Stimulated activated CD4-positive, alpha-beta T cell treated with anti-CD3 and anti-CD28 coated beads, Interleukin-4, amount 100 ng/mL, for 1 hour (primary cell): ENCODE results near the gene RPL13A.
"Not testable (repeated sequence)": the region's sequence is repeated elsewhere in the genome, so short reads cannot be mapped to it uniquely, and the experiment has no call there.

Source experiments
- DNase-seq: peaks from one replicate; pipeline ENCODE4 v3.0.0-alpha.2; 2020

RPL13A gene

GRCh38 chr19:49487277-49488045 is at the start of gene RPL13A:
Gene RPL13A, plus strand, starts transcription at chr19:49487608. Its CDS starts 22 bp downstream, at chr19:49487630.
- peak; percentile 100 for DNase-seq

DNA sequence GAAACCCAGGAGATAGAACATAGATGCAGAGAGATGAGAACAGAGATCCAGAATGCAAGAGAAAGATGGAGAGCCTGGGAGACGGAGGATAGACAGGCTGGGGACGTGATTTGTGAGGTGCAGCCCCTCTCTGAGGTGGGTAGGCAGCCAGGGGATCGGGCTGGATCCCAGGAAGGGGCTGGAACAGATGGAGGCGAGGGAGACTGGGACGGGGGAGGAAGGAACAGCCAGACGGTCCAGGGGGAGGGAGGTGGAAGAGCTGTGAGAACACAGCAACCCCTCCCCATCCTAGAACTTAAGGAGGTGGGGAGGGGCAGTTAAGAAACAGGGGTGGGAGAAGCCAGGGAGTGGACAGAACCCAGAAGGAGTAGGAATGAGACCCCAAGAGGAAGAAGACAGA is 49.1 kb upstream of the RPL13A start:
- DNase-seq, result no peak

DNA sequence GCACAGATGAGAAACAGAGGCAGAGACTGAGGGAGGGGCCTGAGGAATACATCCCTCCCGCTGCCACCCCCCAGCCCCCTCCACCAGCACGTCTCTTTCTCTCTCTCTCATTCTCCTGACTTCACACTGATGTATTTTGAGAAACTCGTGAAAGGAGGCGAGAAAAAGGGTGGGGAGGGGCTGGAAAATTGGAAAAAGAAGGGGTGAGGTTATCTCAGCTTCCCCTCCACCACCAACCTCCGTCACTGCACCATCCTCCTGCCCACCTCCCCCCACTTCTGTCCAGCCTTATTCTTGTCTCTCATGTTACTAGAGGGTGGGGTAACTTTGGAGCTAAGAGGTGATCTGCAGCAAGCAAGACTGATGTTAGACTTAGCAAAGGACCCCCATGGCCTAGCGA is 47.6 kb upstream of the RPL13A start:
- DNase-seq, result no peak

GRCh38 chr19:49440439-49441209 is 46.8 kb upstream of the RPL13A start:
- no peak for DNase-seq

GRCh38 chr19:49441210-49441959 is 46.0 kb upstream of the RPL13A start, which contains the start of gene SLC17A7:
Gene SLC17A7, minus strand, starts transcription at chr19:49441527. Its CDS starts 148 bp downstream, at chr19:49441379.
- peak; percentile 51 for DNase-seq

- no peak for DNase-seq
These were observed 45.5 kb upstream of the RPL13A start for GRCh38 chr19:49441960-49442350.

DNA sequence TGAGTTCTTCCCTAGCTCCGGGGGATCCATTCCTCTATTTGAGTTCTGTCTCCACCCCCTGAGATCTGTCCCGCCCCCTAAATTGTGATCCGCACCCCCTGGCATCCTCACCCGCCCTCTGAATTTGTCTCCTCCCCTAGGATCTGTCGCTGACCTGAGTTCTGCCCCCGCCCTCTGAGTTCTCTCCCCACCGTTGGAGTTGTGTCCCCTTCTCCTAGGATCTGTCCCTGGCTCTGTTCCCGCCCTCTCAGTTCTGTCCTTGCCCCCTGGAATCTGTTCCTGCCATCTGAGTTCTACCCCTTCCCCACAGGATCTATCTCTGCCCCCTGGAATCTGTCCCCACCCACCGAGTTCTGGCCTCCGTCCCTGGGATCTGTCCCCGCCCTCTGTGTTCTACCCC is 45.1 kb upstream of the RPL13A start:
- no peak for DNase-seq

DNA sequence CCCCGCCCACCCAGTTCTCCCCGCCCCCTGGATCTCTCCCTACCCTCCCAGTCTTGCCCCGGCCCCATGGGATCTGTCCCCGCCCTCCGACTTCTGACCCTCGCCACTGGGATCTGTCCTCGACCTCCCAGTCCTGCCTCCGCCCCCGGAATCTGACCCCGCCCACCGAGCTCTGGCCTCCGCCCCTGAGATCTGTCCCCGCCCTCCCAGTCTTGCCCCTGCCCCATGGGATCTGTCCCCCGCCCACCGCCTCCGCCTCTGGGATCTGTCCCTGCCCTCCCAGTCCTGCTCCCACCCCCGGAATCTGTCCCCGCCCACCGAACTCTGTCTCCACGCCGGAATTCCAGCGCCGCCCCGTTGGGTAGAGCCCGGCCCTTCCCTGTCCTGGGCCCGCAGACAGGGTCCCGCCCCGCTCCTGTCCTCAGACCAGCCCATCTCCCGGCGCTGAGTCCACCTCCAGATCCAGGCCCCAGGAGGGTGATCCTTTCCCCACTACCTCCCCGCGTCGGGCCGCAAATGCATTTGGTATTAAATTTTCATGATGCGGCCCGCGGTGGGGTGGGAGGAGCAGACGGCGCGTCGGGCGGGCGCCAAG is 44.5 kb upstream of the RPL13A start:
- peak; percentile 56 for DNase-seq

- peak; percentile 94 for DNase-seq
These were observed 43.9 kb upstream of the RPL13A start for GRCh38 chr19:49443366-49444099.

- not testable (repeated sequence) for DNase-seq
These were observed 43.2 kb upstream of the RPL13A start for GRCh38 chr19:49444100-49444700.

GRCh38 chr19:49445997-49446396 is 41.4 kb upstream of the RPL13A start:
- DNase-seq, result no peak

DNA sequence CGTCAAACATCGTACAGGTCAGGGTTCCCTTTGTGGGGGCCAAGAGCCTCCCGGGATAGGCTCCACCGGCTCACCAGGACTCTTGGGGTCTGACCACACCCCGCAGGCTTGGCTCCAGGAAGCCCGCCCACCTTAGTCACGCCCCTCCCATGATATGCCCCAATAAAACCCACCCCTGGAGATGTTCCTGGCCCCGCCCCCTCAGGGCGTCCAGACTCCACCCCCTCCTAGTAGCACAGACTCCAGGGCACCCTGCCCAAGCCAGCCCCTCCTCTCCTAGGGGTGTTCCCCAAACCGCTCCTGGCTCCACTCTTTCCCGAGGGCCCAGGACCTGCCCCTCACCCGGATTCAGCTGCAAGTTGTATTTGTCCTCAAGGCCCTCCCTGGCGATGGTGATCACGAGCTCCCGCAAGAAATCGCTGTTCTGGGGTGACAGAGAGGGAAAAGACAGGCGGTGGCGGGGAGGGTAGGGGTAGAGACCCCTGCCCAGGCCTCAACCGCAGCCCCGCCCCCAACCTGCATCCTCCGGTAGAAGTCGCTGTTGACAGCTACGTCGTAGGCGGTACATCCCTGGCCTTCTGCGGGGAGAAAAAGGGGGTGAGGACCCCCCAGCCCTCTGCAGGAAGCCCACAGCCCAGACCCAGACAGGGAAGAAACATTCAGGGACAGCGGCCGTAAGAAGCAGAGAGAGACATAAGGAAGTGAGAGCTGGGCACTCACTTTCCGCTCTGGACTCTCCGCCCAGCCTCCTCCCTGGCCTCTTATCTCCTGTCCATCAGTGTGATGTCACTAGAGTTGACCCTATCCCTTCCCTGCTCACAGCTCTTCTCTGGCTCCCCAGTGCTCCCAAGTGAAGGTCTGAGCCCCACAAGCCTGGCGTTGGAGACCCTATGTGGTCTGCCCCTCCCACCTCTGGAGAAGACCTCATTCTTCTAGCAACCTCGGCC is 39.6 kb upstream of the RPL13A start:
- peak; percentile 29 for DNase-seq

DNA sequence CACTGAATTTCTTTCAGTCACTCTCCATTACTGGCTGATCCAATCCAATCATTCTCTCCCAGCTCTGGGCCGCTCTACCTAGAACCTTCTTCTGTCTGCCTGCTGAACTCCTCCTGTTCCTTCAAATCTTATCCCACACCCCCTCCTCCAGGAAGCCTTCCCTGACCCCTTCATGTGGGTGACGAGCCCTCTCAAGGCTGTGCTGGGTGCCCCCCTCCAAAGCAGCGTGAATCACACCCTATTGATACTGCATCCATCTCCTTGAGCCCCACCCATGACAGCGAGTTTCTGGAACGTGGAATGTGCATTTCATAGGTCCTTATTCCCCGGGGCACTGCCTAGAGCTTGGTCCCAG is 39.0 kb upstream of the RPL13A start:
- DNase-seq, result no peak

- DNase-seq, result no peak
These were observed 37.0 kb upstream of the RPL13A start for GRCh38 chr19:49450405-49450804.

GRCh38 chr19:49451430-49452181 is 35.8 kb upstream of the RPL13A start, which contains the start of gene PIH1D1:
Gene PIH1D1, minus strand, starts transcription at chr19:49451814. Its CDS starts 240 bp downstream, at chr19:49451574.
- peak; percentile 90 for DNase-seq

- DNase-seq, result peak; percentile 97
These were observed 34.2 kb upstream of the RPL13A start, which contains the start of gene ALDH16A1 for GRCh38 chr19:49453013-49453756. Gene ALDH16A1, plus strand, starts transcription at chr19:49453225. Its CDS starts 107 bp downstream, at chr19:49453332.

- no peak for DNase-seq
These were observed 33.6 kb upstream of the RPL13A start for GRCh38 chr19:49453757-49454240.

GRCh38 chr19:49455773-49456172 is 31.6 kb upstream of the RPL13A start:
- DNase-seq, result no peak

- DNase-seq, result no peak
These were observed 31.1 kb upstream of the RPL13A start for GRCh38 chr19:49456326-49456725.
